ENCODE data around the gene IGF1R.
"Not testable (repeated sequence)": the region's sequence is repeated elsewhere in the genome, so short reads cannot be mapped to it uniquely, and the experiment has no call there.

Gene IGF1R

GRCh38 chr15:98976500-98976899 lies 328.2 kb downstream of the IGF1R start:
- no peak for DNase-seq

GRCh38 chr15:98977441-98977840 lies 329.1 kb downstream of the IGF1R start:
- DNase-seq = no peak

GRCh38 chr15:98978153-98978552 lies 329.8 kb downstream of the IGF1R start:
- DNase-seq = no peak

- DNase-seq = no peak
Measured at GRCh38 chr15:98980899-98981228, 332.5 kb downstream of the IGF1R start.

GRCh38 chr15:98981851-98982722 lies 333.7 kb downstream of the IGF1R start:
- DNase-seq = no peak

GRCh38 chr15:98983334-98983733 lies 335.0 kb downstream of the IGF1R start:
- DNase-seq = peak; percentile 25

- no peak for DNase-seq
Measured at GRCh38 chr15:98986281-98986680, 337.9 kb downstream of the IGF1R start.

- DNase-seq = no peak
Measured at GRCh38 chr15:98994892-98995291, 346.6 kb downstream of the IGF1R start.

- no peak for DNase-seq
Measured at GRCh38 chr15:98996169-98996568, 347.8 kb downstream of the IGF1R start.

GRCh38 chr15:98996624-98997023 lies 348.3 kb downstream of the IGF1R start:
- no peak for DNase-seq

GRCh38 chr15:98997312-98997711 lies 349.0 kb downstream of the IGF1R start:
- DNase-seq = no peak

- DNase-seq = no peak
Measured at GRCh38 chr15:98997755-98998154, 349.4 kb downstream of the IGF1R start.

GRCh38 chr15:98998279-98998678 lies 349.9 kb downstream of the IGF1R start:
- DNase-seq = no peak

GRCh38 chr15:98999233-98999632 lies 350.9 kb downstream of the IGF1R start:
- no peak for DNase-seq

GRCh38 chr15:99002226-99002625 lies 353.9 kb downstream of the IGF1R start:
- DNase-seq = no peak

GRCh38 chr15:99003317-99003716 lies 355.0 kb downstream of the IGF1R start:
- DNase-seq = not testable (repeated sequence)

- not testable (repeated sequence) for DNase-seq
Measured at GRCh38 chr15:99004998-99005974, 356.9 kb downstream of the IGF1R start.

GRCh38 chr15:99006146-99006545 lies 357.8 kb downstream of the IGF1R start:
- no peak for DNase-seq

- DNase-seq = no peak
Measured at GRCh38 chr15:99006904-99007495, 358.7 kb downstream of the IGF1R start.

- no peak for DNase-seq
Measured at GRCh38 chr15:99009741-99010330, 361.5 kb downstream of the IGF1R start.

GRCh38 chr15:99010768-99011167 lies 362.4 kb downstream of the IGF1R start:
- DNase-seq = no peak
